D341Med (cell line): ENCODE data around the gene DEFB112.

Experiments
- DNase-seq: peaks from one replicate; pipeline ENCODE4 v3.0.0; 2012; ENCODE audit warnings: low spot score

DEFB112 gene, protein sequence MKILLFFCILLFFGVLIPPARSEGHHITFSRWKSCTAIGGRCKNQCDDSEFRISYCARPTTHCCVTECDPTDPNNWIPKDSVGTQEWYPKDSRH

GRCh38 chr6:50049829-50050228 lies at the start of gene DEFB112:
DEFB112 (minus strand) TSS chr6:50049929; CDS start chr6:50049869, 60 bp downstream.
- no peak for DNase-seq

DNA sequence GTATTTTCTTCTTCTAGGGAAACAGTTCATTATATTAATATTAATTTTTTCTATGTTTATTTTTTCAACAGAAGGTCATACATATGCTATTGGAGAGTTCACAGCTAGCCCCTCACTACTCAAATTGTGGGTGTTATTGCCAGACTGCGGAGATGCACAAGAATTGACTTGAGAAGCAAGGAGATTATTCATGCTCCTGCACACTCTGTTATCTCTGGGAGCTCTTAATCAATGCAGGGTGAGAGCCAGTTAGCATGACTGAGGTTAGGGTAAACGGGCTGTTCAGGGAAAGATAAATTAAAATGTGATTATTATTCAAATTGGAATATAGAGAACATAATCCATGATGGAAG lies 48.9 kb upstream of the DEFB112 start:
- no peak for DNase-seq

GRCh38 chr6:50097966-50098640 lies 48.4 kb upstream of the DEFB112 start:
- no peak for DNase-seq

DNA sequence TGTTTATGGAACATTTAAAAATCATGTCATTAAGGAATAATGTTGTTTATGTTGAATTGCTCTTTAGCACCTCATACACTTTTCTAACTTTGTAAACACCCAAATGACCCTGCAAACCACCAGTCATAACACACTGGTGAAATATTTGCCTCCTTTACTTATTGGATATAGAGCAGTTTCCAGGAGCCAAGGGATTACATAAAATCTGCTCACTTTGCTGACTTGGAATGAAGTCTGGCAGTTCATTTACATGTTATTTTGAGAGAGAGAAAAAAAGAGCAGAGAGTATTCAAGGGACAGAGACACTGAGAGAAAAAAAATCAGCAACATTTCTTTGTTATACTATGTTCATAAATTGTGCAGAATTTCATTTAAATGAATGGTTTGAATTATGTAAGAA lies 46.6 kb upstream of the DEFB112 start:
- DNase-seq, result no peak

DNA sequence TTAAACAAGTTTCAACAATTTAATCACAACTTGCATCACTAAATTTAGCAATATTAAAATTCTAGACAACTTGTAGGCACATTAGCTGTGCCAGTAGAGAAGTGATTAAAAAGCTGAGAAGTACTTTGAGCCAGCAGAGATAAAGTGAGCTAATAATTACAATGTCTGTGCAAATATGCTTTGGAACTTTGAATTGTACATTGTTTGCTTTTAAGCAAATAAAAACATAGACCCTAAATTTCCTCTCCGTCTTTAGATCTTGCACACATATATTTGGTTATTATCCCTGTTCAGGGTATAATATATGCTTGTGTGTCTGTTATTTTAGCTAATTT lies 44.2 kb upstream of the DEFB112 start:
- DNase-seq, result no peak

DNA sequence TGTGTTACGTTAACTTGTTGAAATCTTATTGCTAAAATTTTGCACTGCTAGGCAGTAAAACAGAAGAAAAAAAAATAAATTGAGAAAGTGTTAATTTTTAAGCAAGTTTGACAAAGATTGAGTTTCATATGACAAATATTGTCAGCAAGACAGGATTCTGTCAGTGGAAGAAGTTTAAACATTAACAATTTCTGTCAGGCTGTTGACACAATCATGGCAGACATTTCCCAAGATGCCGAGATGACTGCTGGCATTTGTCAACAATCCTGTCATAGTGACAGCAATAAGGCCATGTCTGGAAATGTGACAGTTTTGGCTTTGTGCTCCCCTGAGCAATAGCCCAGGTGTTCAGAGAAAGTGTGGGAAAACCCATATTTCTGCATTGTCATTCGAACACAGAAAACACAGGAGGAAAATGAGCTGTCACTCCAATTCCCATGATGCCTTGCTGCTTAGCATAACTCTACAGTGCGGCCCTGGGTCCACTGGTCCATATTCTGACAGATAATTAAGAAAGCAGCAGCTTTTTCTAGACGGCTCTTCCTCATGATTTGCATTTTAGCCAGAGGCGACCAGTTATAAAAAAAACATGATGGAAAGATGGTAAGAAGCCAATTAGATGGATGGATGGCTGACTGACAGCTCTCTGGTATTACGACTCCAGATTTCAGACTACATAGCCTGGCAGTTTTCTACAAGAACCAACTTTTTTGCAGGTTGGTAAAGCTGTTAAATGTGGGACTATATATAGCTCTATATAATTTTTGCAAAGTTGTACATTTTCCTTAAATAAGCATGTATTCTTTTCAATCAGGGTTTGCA lies 43.6 kb upstream of the DEFB112 start:
- DNase-seq, result no peak

GRCh38 chr6:50091641-50092040 lies 41.9 kb upstream of the DEFB112 start:
- no peak for DNase-seq

DNA sequence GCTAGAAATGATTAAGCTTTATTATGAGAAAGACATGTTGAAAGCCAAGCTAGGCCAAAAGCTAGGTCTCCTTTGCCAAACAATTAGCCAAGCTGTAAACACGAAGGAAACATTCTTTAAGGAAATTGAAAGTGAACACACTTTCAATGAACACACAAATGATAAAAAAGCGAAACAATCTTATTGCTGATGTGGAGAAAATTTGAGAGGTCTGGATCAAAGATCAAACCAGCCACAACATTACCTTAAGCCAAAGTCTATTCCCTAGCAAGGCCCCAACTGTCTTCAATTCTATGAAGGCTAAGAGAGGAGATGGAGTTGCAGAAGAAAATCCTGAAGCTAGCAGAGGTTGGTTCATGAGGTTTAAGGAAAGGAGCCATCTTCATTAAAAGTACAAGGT lies 40.2 kb upstream of the DEFB112 start:
- DNase-seq, result no peak

DNA sequence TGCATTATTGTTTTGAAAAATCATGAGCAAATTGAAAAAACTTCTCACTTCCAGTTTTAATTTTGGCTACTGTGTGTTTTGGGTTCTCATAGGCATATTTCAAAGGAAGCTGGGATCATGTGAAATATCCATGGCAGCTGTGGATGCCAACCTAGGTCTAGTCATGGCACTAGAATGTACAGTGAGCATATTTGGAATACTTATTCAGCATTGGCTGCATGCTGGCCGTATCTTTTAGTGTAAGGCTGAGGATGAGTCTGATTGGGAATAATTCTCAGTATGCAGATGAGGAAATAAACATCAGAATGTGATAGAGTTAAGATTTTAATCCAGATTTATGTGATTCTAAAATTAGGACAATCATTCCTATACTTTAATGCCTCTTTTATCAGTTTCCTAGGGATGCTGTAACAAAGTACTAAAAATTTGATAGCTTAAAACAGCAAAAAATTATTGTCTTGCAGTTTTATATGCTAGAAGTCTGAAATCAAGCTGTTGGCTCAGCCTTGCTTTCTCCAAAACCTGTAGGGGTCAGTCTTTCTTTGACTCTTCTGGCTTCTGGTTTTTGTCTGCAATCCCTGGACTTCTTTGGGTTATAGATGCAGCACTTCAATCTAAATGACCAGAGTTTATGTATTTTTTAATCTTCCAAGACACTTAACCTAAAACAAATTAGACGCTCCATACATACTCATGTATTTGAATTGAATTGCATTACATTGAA lies 37.7 kb upstream of the DEFB112 start:
- no peak for DNase-seq

GRCh38 chr6:50077385-50077784 lies 27.7 kb upstream of the DEFB112 start:
- no peak for DNase-seq

DNA sequence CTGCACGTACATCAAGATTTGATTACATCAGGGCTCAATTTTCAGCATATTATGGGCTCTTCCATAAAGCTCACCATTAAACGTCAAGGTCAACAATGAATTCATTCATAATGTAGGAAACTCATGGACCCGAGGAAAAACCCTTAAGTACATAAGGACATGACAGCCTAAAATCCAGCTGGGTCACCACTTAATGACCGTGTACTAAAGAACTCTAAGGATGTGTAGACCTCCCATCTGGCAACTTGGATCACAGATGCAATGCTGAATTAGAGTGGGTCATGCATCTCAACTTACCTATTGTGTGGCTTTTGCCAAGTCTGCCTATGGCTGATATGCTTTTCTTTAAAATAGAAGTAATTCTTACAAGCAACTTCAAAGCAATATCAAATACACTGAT lies 26.7 kb upstream of the DEFB112 start:
- DNase-seq, result no peak

DNA sequence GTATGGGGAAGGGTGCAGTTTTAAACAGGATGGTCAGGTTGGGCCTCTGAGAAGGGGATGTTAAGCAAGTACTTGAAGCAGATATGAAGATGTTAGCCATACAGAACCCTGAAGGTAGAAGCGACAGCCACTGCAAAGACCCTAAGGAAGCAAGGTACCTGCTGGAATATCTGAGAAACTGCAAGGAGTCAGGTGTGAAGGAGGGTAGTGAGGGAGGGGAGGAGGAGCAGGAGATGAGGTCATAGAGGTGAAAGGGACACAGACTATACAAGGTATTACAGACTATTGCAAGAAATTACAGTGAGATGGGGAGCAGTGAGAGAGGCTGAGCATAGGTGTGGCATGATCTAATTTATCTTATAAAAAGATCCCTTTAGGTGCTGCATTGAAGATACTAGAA lies 22.2 kb upstream of the DEFB112 start:
- no peak for DNase-seq

GRCh38 chr6:50070101-50070500 lies 20.4 kb upstream of the DEFB112 start:
- no peak for DNase-seq

DNA sequence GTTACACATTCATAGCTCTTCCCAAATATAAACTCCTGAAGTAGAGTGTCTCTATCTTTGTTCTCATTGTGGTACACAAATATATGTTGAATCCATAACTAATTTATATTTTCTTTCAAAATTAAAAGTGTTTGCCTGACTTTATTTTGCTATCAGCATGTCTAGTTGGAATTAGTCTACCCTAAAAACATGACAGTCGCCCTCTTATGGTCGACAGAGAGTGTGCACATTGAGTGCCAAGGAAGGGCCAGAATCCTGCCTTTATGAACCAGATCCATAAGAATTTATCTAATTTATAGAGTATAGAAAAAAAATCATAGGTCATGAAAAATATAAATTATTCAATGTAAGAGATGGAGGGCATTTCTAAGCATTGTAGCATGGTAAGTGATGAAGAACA lies 12.3 kb upstream of the DEFB112 start:
- peak; percentile 38 for DNase-seq

DNA sequence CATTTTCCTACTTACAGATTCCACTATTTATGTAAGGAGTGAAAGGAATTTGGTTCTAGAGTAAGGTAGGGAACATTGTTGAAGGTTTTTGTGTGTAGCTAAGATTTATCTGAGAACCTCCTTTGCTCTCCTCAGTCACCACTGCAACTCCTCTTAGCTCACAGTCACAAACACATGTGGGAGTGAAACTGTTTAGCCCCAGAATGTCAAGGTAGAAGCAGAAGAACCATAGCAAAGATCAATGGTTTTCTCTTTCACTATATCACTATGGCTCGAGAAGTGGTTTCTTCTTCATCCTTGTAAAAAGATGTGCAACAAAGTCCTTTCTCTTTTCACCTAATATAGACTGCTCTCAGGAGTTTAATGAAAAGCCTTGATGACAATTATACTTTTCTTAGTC lies 6.5 kb upstream of the DEFB112 start:
- no peak for DNase-seq

- no peak for DNase-seq
Observed at GRCh38 chr6:50047026-50047425, 2.7 kb downstream of the DEFB112 start.

GRCh38 chr6:50030777-50031562 lies 18.8 kb downstream of the DEFB112 start:
- DNase-seq, result peak; percentile 73

DNA sequence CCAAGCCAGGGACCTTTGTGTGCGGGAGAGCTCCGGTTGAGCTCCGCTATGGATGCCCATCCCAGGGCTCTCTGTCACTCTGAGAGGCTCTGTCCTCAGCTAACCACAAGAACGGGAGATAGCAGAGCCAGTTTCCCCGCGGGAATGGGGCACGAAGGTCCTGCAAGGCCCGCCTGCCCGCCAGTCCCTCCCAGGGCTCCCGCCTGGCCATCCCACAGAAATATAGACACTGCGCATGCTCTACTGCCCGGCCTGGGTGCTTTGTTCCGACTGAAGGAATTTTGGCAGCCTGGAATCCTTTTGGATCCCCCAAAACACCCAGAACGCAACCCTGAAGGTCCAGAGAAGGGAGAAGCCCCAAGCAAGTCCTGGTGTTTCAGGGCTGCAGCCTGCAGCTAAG lies 19.4 kb downstream of the DEFB112 start:
- peak; percentile 31 for DNase-seq

GRCh38 chr6:50025258-50025657 lies 24.5 kb downstream of the DEFB112 start:
- DNase-seq, result no peak

DNA sequence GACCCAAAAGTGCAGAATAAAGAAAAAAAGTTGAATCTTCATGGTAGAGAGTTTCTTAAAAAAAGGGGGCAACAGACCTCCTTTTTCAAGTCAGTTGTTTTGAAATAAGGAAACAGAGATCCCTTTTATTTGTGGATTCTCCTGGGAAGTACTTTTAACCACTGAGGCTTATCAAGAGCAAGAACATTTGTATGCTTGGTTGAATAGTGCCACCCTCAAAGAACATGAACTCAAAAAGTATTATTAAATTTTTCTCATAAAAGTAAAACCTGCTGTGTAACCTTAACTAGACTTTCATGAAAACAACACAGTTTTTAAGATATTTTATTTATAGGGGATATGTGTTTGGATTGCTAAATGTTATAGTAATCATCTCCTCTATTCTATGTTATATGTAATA lies 27.8 kb downstream of the DEFB112 start, which contains the start of gene DEFB110:
TSS of gene DEFB110 (minus strand) at position 101 of the 400 bp plus-strand sequence. CDS start at position 42, 59 bp downstream.
- no peak for DNase-seq

DNA sequence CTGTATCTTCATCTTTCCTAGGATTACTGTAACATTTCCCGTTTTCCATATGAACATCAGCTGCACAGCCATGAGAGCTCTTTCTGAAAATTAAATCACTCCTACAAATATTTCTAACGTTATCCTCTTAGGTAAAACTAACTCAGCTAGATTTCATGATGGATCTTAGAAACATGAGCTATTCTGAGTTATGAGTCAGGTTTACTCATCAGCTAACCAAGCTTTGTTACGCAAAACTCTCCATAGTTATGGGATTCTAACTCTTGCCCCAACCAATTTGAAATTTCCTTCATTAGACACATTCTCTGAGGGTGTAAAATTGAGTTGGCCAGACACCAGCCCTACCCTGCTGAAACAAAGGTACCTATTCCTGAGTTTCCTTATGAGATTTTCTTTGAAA lies 41.9 kb downstream of the DEFB112 start:
- no peak for DNase-seq

DNA sequence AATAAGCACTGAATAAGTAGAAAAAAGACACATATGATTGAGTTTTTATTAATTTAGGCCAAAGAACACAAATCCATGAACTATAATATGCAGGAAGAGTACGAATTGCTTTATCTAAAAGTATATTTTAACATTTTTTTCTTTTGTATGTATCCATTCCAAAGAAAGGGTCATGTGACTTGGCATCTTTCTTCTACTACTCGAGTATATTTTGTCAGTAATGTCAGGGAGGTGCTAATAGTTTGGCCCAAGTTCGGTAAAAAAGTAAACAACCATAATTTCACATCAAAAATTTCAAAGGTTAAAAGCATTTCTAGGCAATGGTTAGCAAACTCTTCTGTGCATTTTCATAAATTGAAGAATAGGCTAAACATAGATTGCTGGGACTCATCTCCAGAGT lies 46.6 kb downstream of the DEFB112 start:
- DNase-seq, result no peak
